ENCODE measurements around the gene ABCG1. TPM values are rescaled to one million over a fixed set of nuclear protein-coding genes. Genes with fewer than 3 reads are reported as not detected.
A peak's percentile ranks its signal among the peaks of the same experiment; 100 is the strongest.

The ABCG1 gene
- total RNA-seq, 6 experiments from 2014 or later: 3.3 to 9.8 (median 4.8) TPM

DNA sequence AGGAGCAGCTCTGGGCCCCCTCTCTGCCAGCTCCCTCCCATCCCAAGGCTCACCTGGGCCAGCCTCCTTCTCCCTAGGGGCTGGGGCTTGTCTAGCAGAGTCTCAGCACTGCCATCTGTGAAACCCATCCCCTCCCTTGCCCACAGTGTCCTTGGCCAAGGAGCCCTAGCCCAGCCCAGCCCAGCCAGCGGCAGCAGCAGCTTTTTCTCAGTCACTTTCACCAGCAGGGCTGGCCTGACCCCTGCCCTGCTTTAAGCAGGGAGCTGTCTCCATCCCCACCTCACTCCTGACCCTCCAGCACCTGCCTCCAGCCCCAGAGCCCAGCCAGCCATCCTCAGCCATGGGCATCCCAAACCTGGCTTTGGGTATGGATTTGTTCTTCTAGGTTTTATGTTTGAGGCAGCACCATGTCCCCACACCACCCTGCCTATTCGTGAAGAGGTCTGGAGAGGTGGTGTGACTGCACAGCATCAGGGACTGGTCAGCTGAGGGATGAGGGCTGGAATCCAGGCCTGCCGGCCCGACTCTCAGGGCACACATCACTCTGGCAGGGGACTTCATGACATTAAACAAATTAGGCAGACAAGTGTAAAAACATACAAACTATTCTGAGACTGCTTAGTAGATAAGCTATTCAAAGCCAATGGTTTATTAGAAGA lies 36.1 kb upstream of the ABCG1 start:
- 61% methylated on average over 3 of the region's 4 CpGs for WGBS (ENCODE audit: insufficient coverage, low coverage, low lambda C conversion rate, missing lambda C conversion rate)
- no peak overlapping the region for H3K4me3 ChIP-seq
- no peak overlapping the region for H3K27ac ChIP-seq
- H3K9me3 ChIP-seq: no peaks in the 10 kb centered on the region
- intact Hi-C loops (cut with DNase I): no loop called here
- no peaks in the 10 kb centered on the region for H3K4me1 ChIP-seq
- TF ChIP-seq, protein P1, sequence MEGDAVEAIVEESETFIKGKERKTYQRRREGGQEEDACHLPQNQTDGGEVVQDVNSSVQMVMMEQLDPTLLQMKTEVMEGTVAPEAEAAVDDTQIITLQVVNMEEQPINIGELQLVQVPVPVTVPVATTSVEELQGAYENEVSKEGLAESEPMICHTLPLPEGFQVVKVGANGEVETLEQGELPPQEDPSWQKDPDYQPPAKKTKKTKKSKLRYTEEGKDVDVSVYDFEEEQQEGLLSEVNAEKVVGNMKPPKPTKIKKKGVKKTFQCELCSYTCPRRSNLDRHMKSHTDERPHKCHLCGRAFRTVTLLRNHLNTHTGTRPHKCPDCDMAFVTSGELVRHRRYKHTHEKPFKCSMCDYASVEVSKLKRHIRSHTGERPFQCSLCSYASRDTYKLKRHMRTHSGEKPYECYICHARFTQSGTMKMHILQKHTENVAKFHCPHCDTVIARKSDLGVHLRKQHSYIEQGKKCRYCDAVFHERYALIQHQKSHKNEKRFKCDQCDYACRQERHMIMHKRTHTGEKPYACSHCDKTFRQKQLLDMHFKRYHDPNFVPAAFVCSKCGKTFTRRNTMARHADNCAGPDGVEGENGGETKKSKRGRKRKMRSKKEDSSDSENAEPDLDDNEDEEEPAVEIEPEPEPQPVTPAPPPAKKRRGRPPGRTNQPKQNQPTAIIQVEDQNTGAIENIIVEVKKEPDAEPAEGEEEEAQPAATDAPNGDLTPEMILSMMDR (IDR thresholded peaks at IDR 0.05): no peak
- no peak for TF ChIP-seq POLR2A (IDR thresholded peaks at IDR 0.05)
- no peaks in the 10 kb centered on the region for H3K27me3 ChIP-seq
- DNase-seq (no peak), ATAC-seq (no peak)
- no peaks in the 10 kb centered on the region for H3K36me3 ChIP-seq

GRCh38 chr21:42183374-42184266 lies 35.3 kb upstream of the ABCG1 start:
- no peak for TF ChIP-seq POLR2A (IDR thresholded peaks at IDR 0.05)
- TF ChIP-seq, protein P1 (IDR thresholded peaks at IDR 0.05): no peak
- no peak overlapping the region for H3K4me3 ChIP-seq
- H3K36me3 ChIP-seq: no peaks in the 10 kb centered on the region
- H3K4me1 ChIP-seq: no peaks in the 10 kb centered on the region
- no peaks in the 10 kb centered on the region for H3K27me3 ChIP-seq
- no peak overlapping the region for H3K27ac ChIP-seq
- DNase-seq (no peak), ATAC-seq (no peak)
- WGBS (ENCODE audit: insufficient coverage, low coverage, low lambda C conversion rate, missing lambda C conversion rate): 84% methylated on average over 6 of the region's 6 CpGs
- H3K9me3 ChIP-seq: no peaks in the 10 kb centered on the region
- intact Hi-C loops (cut with DNase I): no loop called here

GRCh38 chr21:42186591-42186990 lies 32.3 kb upstream of the ABCG1 start:
- no peak for DNase-seq
- ATAC-seq: no peak
- H3K9me3 ChIP-seq: no peaks in the 10 kb centered on the region
- no peak overlapping the region for H3K27ac ChIP-seq
- no peaks in the 10 kb centered on the region for H3K27me3 ChIP-seq
- no peaks in the 10 kb centered on the region for H3K36me3 ChIP-seq
- TF ChIP-seq, protein P1 (IDR thresholded peaks at IDR 0.05): no peak
- TF ChIP-seq POLR2A (IDR thresholded peaks at IDR 0.05): no peak
- H3K4me1 ChIP-seq: no peaks in the 10 kb centered on the region
- H3K4me3 ChIP-seq: no peak overlapping the region
- 37% methylated on average over 2 of the region's 2 CpGs for WGBS (ENCODE audit: insufficient coverage, low coverage, low lambda C conversion rate, missing lambda C conversion rate)
- intact Hi-C loops (cut with DNase I): no loop called here

DNA sequence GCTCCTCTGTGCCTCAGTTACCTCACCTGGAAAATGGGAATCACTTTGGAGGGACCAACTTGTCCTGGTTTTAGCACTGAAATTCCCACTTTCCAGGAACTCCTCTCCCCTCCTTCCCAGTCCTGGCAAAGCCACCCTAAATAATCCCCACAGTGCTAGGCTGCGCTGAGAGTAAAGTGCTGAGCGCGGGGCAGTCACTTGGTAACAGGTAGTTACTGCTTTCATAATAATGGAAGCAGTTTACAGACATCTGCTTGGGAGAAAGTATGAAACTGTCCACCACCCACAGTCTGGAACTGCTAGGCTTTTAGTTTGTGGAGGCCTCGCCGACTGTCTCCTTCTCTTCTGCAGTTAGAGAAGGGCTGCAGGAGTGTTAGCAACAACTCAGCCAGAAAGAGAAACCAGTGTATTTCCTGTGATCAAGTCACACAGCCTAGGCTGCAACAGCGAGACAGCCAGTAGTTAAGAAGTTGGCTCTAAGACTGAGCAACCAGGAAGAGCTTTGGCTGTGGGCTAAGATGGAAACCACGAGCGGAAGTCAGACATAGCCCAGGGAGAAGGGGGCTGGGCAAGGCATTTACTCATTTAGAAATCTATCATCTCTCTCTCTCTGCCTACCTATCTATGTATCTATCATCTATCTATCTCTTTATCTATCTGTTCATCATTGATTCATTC lies 30.8 kb upstream of the ABCG1 start:
- 53% methylated on average over 6 of the region's 8 CpGs for WGBS (ENCODE audit: insufficient coverage, low coverage, low lambda C conversion rate, missing lambda C conversion rate)
- intact Hi-C loops (cut with DNase I): no loop called here
- H3K36me3 ChIP-seq: no peaks in the 10 kb centered on the region
- DNase-seq (peak in 1 of 3 donors; percentile 44), ATAC-seq (peak; percentile 79 to 86 (median 82))
- peak overlapping the region in 2 of 3 donors; percentile 16 to 55 for H3K27ac ChIP-seq
- no peaks in the 10 kb centered on the region for H3K4me1 ChIP-seq
- no peak for TF ChIP-seq POLR2A (IDR thresholded peaks at IDR 0.05)
- TF ChIP-seq, protein P1 (IDR thresholded peaks at IDR 0.05): no peak
- no peaks in the 10 kb centered on the region for H3K9me3 ChIP-seq
- no peak overlapping the region for H3K4me3 ChIP-seq
- H3K27me3 ChIP-seq: no peaks in the 10 kb centered on the region
